HL-60 (cell line): ENCODE data around the gene RTP1.

ENCODE experiments used
- SPI1 ChIP-seq: IDR thresholded peaks from 2 replicates; pipeline ENCODE4 v1.6.1; 2012; ENCODE audit warnings: low read depth, mild to moderate bottlenecking, borderline replicate concordance
- TF ChIP-seq, protein P1 (sequence below): IDR thresholded peaks from one replicate; pipeline ENCODE4 v1.5.1; 2011; ENCODE audit warnings: low read length, control low read depth, inconsistent platforms; ENCODE audit not compliant: insufficient read depth

DNA sequence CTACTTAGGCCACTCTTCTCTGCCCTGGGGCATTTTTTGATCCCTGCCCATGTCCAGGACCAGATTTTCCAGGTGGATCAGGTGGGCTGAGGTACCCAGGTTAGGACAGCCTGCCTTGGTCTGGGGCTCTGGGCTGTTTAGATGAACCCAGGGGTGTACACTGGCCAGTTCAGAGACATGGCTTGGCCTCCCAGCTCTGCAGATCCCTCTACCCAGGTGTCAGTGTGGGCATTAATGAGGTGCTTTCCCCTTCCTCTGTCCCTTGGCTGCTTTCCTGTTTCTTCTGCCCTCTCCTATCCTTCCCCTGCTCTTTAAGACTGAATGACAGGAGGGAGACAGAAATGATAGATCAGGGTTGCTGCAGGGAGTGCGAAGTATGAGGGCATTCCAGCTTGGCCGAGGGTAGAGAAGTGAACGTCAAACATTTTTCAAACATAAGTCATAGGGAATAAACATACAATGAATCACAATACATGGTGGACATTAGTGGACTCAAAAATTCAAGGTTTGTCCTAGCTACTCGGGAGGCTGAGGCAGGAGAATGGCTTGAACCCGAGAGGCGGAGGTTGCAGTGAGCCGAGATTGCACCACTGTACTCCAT is 30.5 kb downstream of the RTP1 start:
- TF ChIP-seq SPI1: no peak
- TF ChIP-seq, protein P1, sequence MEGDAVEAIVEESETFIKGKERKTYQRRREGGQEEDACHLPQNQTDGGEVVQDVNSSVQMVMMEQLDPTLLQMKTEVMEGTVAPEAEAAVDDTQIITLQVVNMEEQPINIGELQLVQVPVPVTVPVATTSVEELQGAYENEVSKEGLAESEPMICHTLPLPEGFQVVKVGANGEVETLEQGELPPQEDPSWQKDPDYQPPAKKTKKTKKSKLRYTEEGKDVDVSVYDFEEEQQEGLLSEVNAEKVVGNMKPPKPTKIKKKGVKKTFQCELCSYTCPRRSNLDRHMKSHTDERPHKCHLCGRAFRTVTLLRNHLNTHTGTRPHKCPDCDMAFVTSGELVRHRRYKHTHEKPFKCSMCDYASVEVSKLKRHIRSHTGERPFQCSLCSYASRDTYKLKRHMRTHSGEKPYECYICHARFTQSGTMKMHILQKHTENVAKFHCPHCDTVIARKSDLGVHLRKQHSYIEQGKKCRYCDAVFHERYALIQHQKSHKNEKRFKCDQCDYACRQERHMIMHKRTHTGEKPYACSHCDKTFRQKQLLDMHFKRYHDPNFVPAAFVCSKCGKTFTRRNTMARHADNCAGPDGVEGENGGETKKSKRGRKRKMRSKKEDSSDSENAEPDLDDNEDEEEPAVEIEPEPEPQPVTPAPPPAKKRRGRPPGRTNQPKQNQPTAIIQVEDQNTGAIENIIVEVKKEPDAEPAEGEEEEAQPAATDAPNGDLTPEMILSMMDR: no peak
